A673 (cell line): Measurements from ENCODE around the gene ARHGAP44.

Source experiments
- EZH2 ChIP-seq: fragments of 200-600 bp; sonication (generic); IDR thresholded peaks from 2 replicates; pipeline ENCODE4 v1.6.1; 2017; ENCODE audit warnings: borderline replicate concordance, low read depth, mild to moderate bottlenecking, mixed read lengths, antibody characterized with exemption, low read length; ENCODE audit not compliant: poor library complexity, severe bottlenecking
- TF ChIP-seq, protein P1 (sequence below): fragments of 300-800, 200-600 bp; sonication (generic); conservative IDR thresholded peaks from 2 replicates; pipeline ENCODE4 v1.5.1; 2017; ENCODE audit warnings: low read depth, mild to moderate bottlenecking, antibody characterized with exemption, low read length, moderate library complexity, mixed read lengths

DNA sequence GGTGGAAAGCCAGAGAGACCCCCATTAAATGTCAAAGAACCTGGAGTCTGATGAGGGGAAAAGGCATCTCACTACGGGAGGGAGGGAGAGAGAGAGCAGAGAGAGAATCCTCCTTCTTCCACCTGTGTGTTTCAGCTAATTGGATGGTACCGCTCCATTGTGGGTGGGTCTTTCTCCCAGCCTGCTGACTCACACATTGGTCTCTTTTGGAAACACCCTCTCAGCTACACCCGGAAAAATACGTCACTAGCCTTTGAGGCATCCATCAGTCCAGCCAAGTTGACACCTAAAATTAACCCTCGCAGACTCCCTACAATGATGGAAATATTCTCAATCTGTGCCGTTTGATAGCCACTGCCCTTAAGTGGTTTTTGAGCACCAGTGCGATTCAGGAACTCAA lies 128.1 kb downstream of the ARHGAP44 start:
- TF ChIP-seq EZH2, result no peak
- TF ChIP-seq, protein P1, sequence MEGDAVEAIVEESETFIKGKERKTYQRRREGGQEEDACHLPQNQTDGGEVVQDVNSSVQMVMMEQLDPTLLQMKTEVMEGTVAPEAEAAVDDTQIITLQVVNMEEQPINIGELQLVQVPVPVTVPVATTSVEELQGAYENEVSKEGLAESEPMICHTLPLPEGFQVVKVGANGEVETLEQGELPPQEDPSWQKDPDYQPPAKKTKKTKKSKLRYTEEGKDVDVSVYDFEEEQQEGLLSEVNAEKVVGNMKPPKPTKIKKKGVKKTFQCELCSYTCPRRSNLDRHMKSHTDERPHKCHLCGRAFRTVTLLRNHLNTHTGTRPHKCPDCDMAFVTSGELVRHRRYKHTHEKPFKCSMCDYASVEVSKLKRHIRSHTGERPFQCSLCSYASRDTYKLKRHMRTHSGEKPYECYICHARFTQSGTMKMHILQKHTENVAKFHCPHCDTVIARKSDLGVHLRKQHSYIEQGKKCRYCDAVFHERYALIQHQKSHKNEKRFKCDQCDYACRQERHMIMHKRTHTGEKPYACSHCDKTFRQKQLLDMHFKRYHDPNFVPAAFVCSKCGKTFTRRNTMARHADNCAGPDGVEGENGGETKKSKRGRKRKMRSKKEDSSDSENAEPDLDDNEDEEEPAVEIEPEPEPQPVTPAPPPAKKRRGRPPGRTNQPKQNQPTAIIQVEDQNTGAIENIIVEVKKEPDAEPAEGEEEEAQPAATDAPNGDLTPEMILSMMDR, result no peak
